Ectodermal cell (in vitro differentiated cells): ENCODE data around the gene TPRG1.

ENCODE experiments used
- H3K27ac ChIP-seq: 2 replicates; pipeline ENCODE4 v1.7.0; 2013; ENCODE audit warnings: mild to moderate bottlenecking, low read depth, low read length; ENCODE audit not compliant: insufficient read depth, poor library complexity, severe bottlenecking
- H3K27me3 ChIP-seq: 2 replicates; pipeline ENCODE4 v1.7.0; 2013; ENCODE audit warnings: mild to moderate bottlenecking, low read length; ENCODE audit not compliant: insufficient read depth, control insufficient read depth, poor library complexity, severe bottlenecking
- H3K36me3 ChIP-seq: one replicate; pipeline ENCODE4 v1.7.0; 2013; ENCODE audit warnings: low read length; ENCODE audit not compliant: control insufficient read depth, insufficient read depth
- H3K4me1 ChIP-seq: one replicate; pipeline ENCODE4 v1.7.0; 2013; ENCODE audit warnings: low read length; ENCODE audit not compliant: control insufficient read depth, insufficient read depth
- H3K4me3 ChIP-seq: 2 replicates; pipeline ENCODE4 v1.7.0; 2013; ENCODE audit warnings: low read depth, low read length, control low read depth; ENCODE audit not compliant: insufficient read depth
- H3K9me3 ChIP-seq: 2 replicates; pipeline ENCODE4 v1.7.0; 2013; ENCODE audit warnings: mild to moderate bottlenecking, low read length, moderate library complexity; ENCODE audit not compliant: control insufficient read depth
- WGBS, 2 experiments: methylation state at CpG; one replicate each; pipeline ENCODE4 v1.1.7; 2013; ENCODE audit warnings: missing lambda C conversion rate in 2 of 2; 5-methylcytosine and 5-hydroxymethylcytosine counted together

The TPRG1 gene

GRCh38 chr3:189292667-189293484, 121.1 kb downstream of the TPRG1 start:
- Histone ChIP-seq H3K4me3 (no peak overlapping the region), H3K27ac (no peak overlapping the region), H3K4me1 (no peaks in the 10 kb centered on the region), H3K27me3 (no peaks in the 10 kb centered on the region), H3K9me3 (no peaks in the 10 kb centered on the region), H3K36me3 (no peaks in the 10 kb centered on the region)
- WGBS, 2 experiments: 78 to 84% methylated on average over 6 of the region's 6 CpGs

- Histone ChIP-seq H3K27me3 (no peaks in the 10 kb centered on the region), H3K36me3 (no peaks in the 10 kb centered on the region), H3K27ac (no peak overlapping the region), H3K4me1 (no peaks in the 10 kb centered on the region), H3K9me3 (no peaks in the 10 kb centered on the region), H3K4me3 (no peak overlapping the region)
- 93 to 95% methylated on average over 3 to 5 of the region's 5 CpGs for WGBS, 2 experiments
These were observed 122.9 kb downstream of the TPRG1 start for GRCh38 chr3:189294649-189295048.

GRCh38 chr3:189295089-189295488, 123.3 kb downstream of the TPRG1 start:
- Histone ChIP-seq H3K4me3 (no peak overlapping the region), H3K27me3 (no peaks in the 10 kb centered on the region), H3K36me3 (no peaks in the 10 kb centered on the region), H3K4me1 (no peaks in the 10 kb centered on the region), H3K27ac (no peak overlapping the region), H3K9me3 (no peaks in the 10 kb centered on the region)
- 89 to 99% methylated on average over 3 of the region's 3 CpGs for WGBS, 2 experiments

- Histone ChIP-seq H3K4me1 (peaks cover 5% of the 10 kb centered on the region), H3K27ac (no peak overlapping the region), H3K27me3 (no peaks in the 10 kb centered on the region), H3K9me3 (no peaks in the 10 kb centered on the region), H3K36me3 (no peaks in the 10 kb centered on the region), H3K4me3 (no peak overlapping the region)
- WGBS, 2 experiments: 97% methylated on average over 3 to 4 of the region's 4 CpGs
These were observed 126.2 kb downstream of the TPRG1 start for GRCh38 chr3:189297932-189298331.

GRCh38 chr3:189298469-189299375, 127.0 kb downstream of the TPRG1 start:
- Histone ChIP-seq H3K27me3 (no peaks in the 10 kb centered on the region), H3K36me3 (no peaks in the 10 kb centered on the region), H3K4me1 (peaks cover 5% of the 10 kb centered on the region), H3K4me3 (no peak overlapping the region), H3K27ac (no peak overlapping the region), H3K9me3 (no peaks in the 10 kb centered on the region)
- WGBS, 2 experiments: 92% methylated on average over 3 to 4 of the region's 4 CpGs

GRCh38 chr3:189300345-189300744, 128.6 kb downstream of the TPRG1 start:
- Histone ChIP-seq H3K27me3 (no peaks in the 10 kb centered on the region), H3K27ac (no peak overlapping the region), H3K36me3 (no peaks in the 10 kb centered on the region), H3K9me3 (no peaks in the 10 kb centered on the region), H3K4me1 (peaks cover 11% of the 10 kb centered on the region), H3K4me3 (no peak overlapping the region)
- WGBS, 2 experiments: 100% methylated on average over 1 of the region's 1 CpG; no CpG with 5 or more reads in 1 of the 2 experiments

- Histone ChIP-seq H3K36me3 (no peaks in the 10 kb centered on the region), H3K27me3 (no peaks in the 10 kb centered on the region), H3K4me1 (peaks cover 11% of the 10 kb centered on the region), H3K4me3 (no peak overlapping the region), H3K27ac (no peak overlapping the region), H3K9me3 (no peaks in the 10 kb centered on the region)
- WGBS, 2 experiments: 61 to 72% methylated on average over 2 of the region's 2 CpGs
These were observed 129.7 kb downstream of the TPRG1 start for GRCh38 chr3:189301479-189301878.

GRCh38 chr3:189303584-189303983, 131.8 kb downstream of the TPRG1 start:
- H3K27me3 ChIP-seq: no peaks in the 10 kb centered on the region
- H3K9me3 ChIP-seq: no peaks in the 10 kb centered on the region
- H3K4me1 ChIP-seq: peaks cover 11% of the 10 kb centered on the region
- 52 to 63% methylated on average over 1 of the region's 1 CpG for WGBS, 2 experiments
- H3K36me3 ChIP-seq: no peaks in the 10 kb centered on the region
- no peak overlapping the region for H3K27ac ChIP-seq
- no peak overlapping the region for H3K4me3 ChIP-seq

- Histone ChIP-seq H3K36me3 (no peaks in the 10 kb centered on the region), H3K27me3 (no peaks in the 10 kb centered on the region), H3K9me3 (no peaks in the 10 kb centered on the region), H3K27ac (no peak overlapping the region), H3K4me3 (no peak overlapping the region), H3K4me1 (peaks cover 11% of the 10 kb centered on the region)
- 55 to 56% methylated on average over 10 of the region's 10 CpGs for WGBS, 2 experiments
These were observed 132.9 kb downstream of the TPRG1 start for GRCh38 chr3:189304465-189305351.
